CD4-positive, alpha-beta T cell treated with Interleukin-15 for 1 hour (primary cell): ENCODE data around the gene VCL.
A peak's percentile ranks its signal among the peaks of the same experiment; 100 is the strongest.

Source experiments
- DNase-seq: peaks from one replicate; pipeline ENCODE4 v3.0.0-alpha.2; 2020

Gene VCL

GRCh38 chr10:74079028-74079935 lies 81.4 kb downstream of the VCL start:
- DNase-seq = no peak

- no peak for DNase-seq
Observed at GRCh38 chr10:74079936-74080590, 82.1 kb downstream of the VCL start.

- peak; percentile 27 for DNase-seq
Observed at GRCh38 chr10:74081192-74081803, 83.4 kb downstream of the VCL start.

- DNase-seq = no peak
Observed at GRCh38 chr10:74081941-74082718, 84.2 kb downstream of the VCL start.

- no peak for DNase-seq
Observed at GRCh38 chr10:74083304-74083703, 85.4 kb downstream of the VCL start.

GRCh38 chr10:74084955-74085354 lies 87.0 kb downstream of the VCL start:
- no peak for DNase-seq

- no peak for DNase-seq
Observed at GRCh38 chr10:74086317-74086716, 88.4 kb downstream of the VCL start.

GRCh38 chr10:74088722-74089121 lies 90.8 kb downstream of the VCL start:
- DNase-seq = no peak

- DNase-seq = no peak
Observed at GRCh38 chr10:74092372-74092771, 94.5 kb downstream of the VCL start.

GRCh38 chr10:74093530-74094164 lies 95.7 kb downstream of the VCL start:
- no peak for DNase-seq

GRCh38 chr10:74094231-74094630 lies 96.3 kb downstream of the VCL start:
- DNase-seq = no peak

GRCh38 chr10:74096777-74097176 lies 98.9 kb downstream of the VCL start:
- DNase-seq = no peak

GRCh38 chr10:74097776-74098175 lies 99.9 kb downstream of the VCL start:
- no peak for DNase-seq

GRCh38 chr10:74099420-74099819 lies 101.5 kb downstream of the VCL start:
- no peak for DNase-seq

- no peak for DNase-seq
Observed at GRCh38 chr10:74099836-74100235, 101.9 kb downstream of the VCL start.

- no peak for DNase-seq
Observed at GRCh38 chr10:74103560-74104258, 105.8 kb downstream of the VCL start.

- no peak for DNase-seq
Observed at GRCh38 chr10:74104480-74104879, 106.6 kb downstream of the VCL start.

- DNase-seq = no peak
Observed at GRCh38 chr10:74104996-74105395, 107.1 kb downstream of the VCL start.

- DNase-seq = no peak
Observed at GRCh38 chr10:74107391-74107790, 109.5 kb downstream of the VCL start.

GRCh38 chr10:74109452-74109851 lies 111.5 kb downstream of the VCL start:
- no peak for DNase-seq

GRCh38 chr10:74110120-74110519 lies 112.2 kb downstream of the VCL start:
- DNase-seq = no peak

GRCh38 chr10:74111799-74112198 lies 113.9 kb downstream of the VCL start:
- no peak for DNase-seq
